ENCODE measurements around the gene RYR1.

DNA sequence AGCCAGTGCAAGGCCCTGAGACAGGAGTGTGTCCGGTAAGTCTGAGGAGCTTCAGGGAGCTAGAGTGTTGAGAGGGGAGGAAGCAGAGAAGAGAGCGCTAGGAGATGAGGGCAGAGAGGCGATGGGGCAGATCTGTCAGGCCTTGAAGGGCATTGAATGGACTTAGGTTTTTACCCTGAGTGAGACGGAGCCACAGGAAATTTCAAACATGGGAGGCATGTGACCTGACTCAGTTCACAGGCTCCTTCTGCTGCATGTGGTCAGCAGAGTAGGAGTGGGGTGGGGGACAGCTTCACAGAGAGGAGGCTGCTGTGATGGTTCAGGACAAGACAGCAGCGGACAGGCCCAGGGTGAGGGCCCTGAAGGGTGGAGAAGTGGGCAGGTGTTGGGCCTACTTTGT lies 33.1 kb upstream of the RYR1 start:
- TF ChIP-seq, protein P1, sequence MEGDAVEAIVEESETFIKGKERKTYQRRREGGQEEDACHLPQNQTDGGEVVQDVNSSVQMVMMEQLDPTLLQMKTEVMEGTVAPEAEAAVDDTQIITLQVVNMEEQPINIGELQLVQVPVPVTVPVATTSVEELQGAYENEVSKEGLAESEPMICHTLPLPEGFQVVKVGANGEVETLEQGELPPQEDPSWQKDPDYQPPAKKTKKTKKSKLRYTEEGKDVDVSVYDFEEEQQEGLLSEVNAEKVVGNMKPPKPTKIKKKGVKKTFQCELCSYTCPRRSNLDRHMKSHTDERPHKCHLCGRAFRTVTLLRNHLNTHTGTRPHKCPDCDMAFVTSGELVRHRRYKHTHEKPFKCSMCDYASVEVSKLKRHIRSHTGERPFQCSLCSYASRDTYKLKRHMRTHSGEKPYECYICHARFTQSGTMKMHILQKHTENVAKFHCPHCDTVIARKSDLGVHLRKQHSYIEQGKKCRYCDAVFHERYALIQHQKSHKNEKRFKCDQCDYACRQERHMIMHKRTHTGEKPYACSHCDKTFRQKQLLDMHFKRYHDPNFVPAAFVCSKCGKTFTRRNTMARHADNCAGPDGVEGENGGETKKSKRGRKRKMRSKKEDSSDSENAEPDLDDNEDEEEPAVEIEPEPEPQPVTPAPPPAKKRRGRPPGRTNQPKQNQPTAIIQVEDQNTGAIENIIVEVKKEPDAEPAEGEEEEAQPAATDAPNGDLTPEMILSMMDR (conservative IDR thresholded peaks at IDR 0.05; ENCODE audit: low read length) = no peak
- no peak for TF ChIP-seq EZH2phosphoT487 (IDR thresholded peaks at IDR 0.05; ENCODE audit: borderline replicate concordance)

Data from Loucy (cell line).